Lung (tissue), 12 donors: ENCODE data around the gene GOLGA6L10. TPM values are rescaled to one million over a fixed set of nuclear protein-coding genes. Genes with fewer than 3 reads are reported as not detected.

ENCODE experiments used
- ATAC-seq: fragments of 200-7000 bp; cut with Tn5 transposase; one replicate; pipeline ENCODE4 v1.9.1; 2020; ENCODE audit warnings: moderate number of reproducible peaks; ENCODE audit not compliant: insufficient read depth, low FRiP score
- DNase-seq, 3 donors: peaks; one replicate each; pipeline ENCODE4 v3.0.0-alpha.2; 2013 to 2017
- H3K27ac ChIP-seq, 2 donors: one replicate each; pipeline ENCODE4 v1.5.1; 2013; ENCODE audit warnings: mild to moderate bottlenecking in 2 of 2, moderate library complexity in 2 of 2, control low read depth in 1 of 2, inconsistent platforms in 1 of 2, low read depth in 1 of 2, low read length in 1 of 2
- H3K27me3 ChIP-seq, 3 donors: one replicate each; pipeline ENCODE4 v1.5.1; 2013; ENCODE audit warnings: low read length in 2 of 3; ENCODE audit not compliant: control insufficient read depth in 3 of 3, insufficient read depth in 3 of 3
- H3K36me3 ChIP-seq, 4 donors: one replicate each; pipeline ENCODE4 v1.5.1; 2013; ENCODE audit warnings: low read length in 4 of 4, mild to moderate bottlenecking in 1 of 4, moderate library complexity in 1 of 4; ENCODE audit not compliant: control insufficient read depth in 4 of 4, insufficient read depth in 4 of 4
- H3K4me1 ChIP-seq, 5 donors: one replicate each; pipeline ENCODE4 v1.5.1; 2013; ENCODE audit warnings: low read length in 5 of 5, mild to moderate bottlenecking in 2 of 5, moderate library complexity in 1 of 5; ENCODE audit not compliant: control insufficient read depth in 5 of 5, insufficient read depth in 5 of 5
- H3K4me3 ChIP-seq: one replicate; pipeline ENCODE4 v1.5.1; 2013; ENCODE audit warnings: mild to moderate bottlenecking, control low read depth, moderate library complexity
- H3K9ac ChIP-seq, 2 donors: one replicate each; pipeline ENCODE4 v1.5.1; 2013; ENCODE audit warnings: low read length in 2 of 2, control low read depth in 1 of 2; ENCODE audit not compliant: insufficient read depth in 1 of 2
- H3K9me3 ChIP-seq, 4 donors: one replicate each; pipeline ENCODE4 v1.5.1; 2013; ENCODE audit warnings: low read length in 3 of 4, mild to moderate bottlenecking in 1 of 4, moderate library complexity in 1 of 4; ENCODE audit not compliant: control insufficient read depth in 4 of 4, insufficient read depth in 3 of 4
- CTCF ChIP-seq: IDR thresholded peaks from 2 replicates; pipeline ENCODE4 v1.5.1; 2012; ENCODE audit warnings: mild to moderate bottlenecking; ENCODE audit errors: control extremely low read depth, extremely low read depth
- WGBS, 2 donors: extraction: QIAGEN DNeasy Blood & Tissue Kit; methylation state at CpG; one replicate each; pipeline ENCODE4 v1.1.7; 2013; 5-methylcytosine and 5-hydroxymethylcytosine counted together
- polyA plus RNA-seq, 2 donors: library from polyadenylated mRNA; stranded (reverse); fragments of 200-250 nt; gene quantifications; one replicate each; pipeline ENCODE4 v1.2.1, GENCODE V29; 2013
- total RNA-seq, 2 donors: library from RNA; depleted of rRNA in 1 of 2; stranded (reverse); fragments of >200 nt in 1 of 2; gene quantifications; one replicate each; pipeline ENCODE4 v1.2.1, GENCODE V29; 2014 to 2021
- donor health status: control.
- donor health status: control.
- donor health status: Bipolar disorder and iron deficiency.
- donor health status: healthy.
- donor health status: DM: yes; HTN: yes; CAD: no.

Gene GOLGA6L10
- total and polyA plus RNA-seq, 4 donors = 0.63 to 7.0 (median 2.7) TPM

- whole genome bisulfite sequencing, 2 donors = 85 to 93% methylated on average over 5 of the region's 5 CpGs
- no peak overlapping the region for H3K27ac ChIP-seq
- H3K36me3 ChIP-seq = no peaks in the 10 kb centered on the region
- H3K4me3 ChIP-seq = no peak overlapping the region
- H3K9ac ChIP-seq = no peak overlapping the region
- no peaks in the 10 kb centered on the region for H3K4me1 ChIP-seq
- no peak for TF ChIP-seq CTCF
- H3K27me3 ChIP-seq = no peaks in the 10 kb centered on the region
- H3K9me3 ChIP-seq = no peaks in the 10 kb centered on the region
- DNase-seq = no peak
- no peak for ATAC-seq
Observed at GRCh38 chr15:82292271-82292670, 57.0 kb downstream of the GOLGA6L10 start.

Other genes starting within 250 kb of the GOLGA6L10 start
- 10 to 100 TPM; 14.4 to 22.9 TPM for gene EFL1, start 86.7 kb downstream of the GOLGA6L10 start, total RNA-seq
- 1 to 10 TPM; 4.1 to 8.7 TPM for gene EFL1, start 86.7 kb downstream of the GOLGA6L10 start, polyA plus RNA-seq
- 10 to 100 TPM; 45.7 to 54.0 TPM for gene SAXO2, start 86.7 kb downstream of the GOLGA6L10 start, total RNA-seq
- 10 to 100 TPM in 1 of 2 donors, 1 to 10 TPM in 1; 5.9 to 13.5 TPM for gene SAXO2, start 86.7 kb downstream of the GOLGA6L10 start, polyA plus RNA-seq
- 10 to 100 TPM in 1 of 2 donors, 1 to 10 TPM in 1; 4.1 to 13.7 TPM for gene GOLGA6L9, start 80.3 kb upstream of the GOLGA6L10 start, total RNA-seq
- gene GOLGA6L9, start 80.3 kb upstream of the GOLGA6L10 start, polyA plus RNA-seq = 10 to 100 TPM in 1 of 2 donors, 1 to 10 TPM in 1; 1.5 to 12.2 TPM
- gene RPS17, start 191.0 kb upstream of the GOLGA6L10 start, total RNA-seq = 1,000 to 10,000 TPM; 1,181 to 1,750 TPM
- 1,000 to 10,000 TPM; 3,085 to 4,573 TPM for gene RPS17, start 191.0 kb upstream of the GOLGA6L10 start, polyA plus RNA-seq